ENCODE data around the gene EIPR1. TPM values are rescaled to one million over a fixed set of nuclear protein-coding genes. Genes with fewer than 3 reads are reported as not detected.

Gene EIPR1
- total and polyA plus RNA-seq, 2 of the 4 experiments (the other 2 are of a cell fraction), result 46.5 to 67.4 TPM

GRCh38 chr2:3365219-3365618, 12.4 kb downstream of the EIPR1 start:
- H3K14ac ChIP-seq (replicated peaks; ENCODE audit: low read depth, low read length), result no peak overlapping the region
- no peak overlapping the region for H2AK5ac ChIP-seq (ENCODE audit: low read depth, low read length)
- no peak for ATAC-seq (ENCODE audit: low read depth)
- no peak overlapping the region for H4K8ac ChIP-seq (ENCODE audit: low read depth in 2 of 2, low read length in 2 of 2)
- no peak overlapping the region for H3K56ac ChIP-seq (ENCODE audit: extremely low read depth, insufficient read depth, low read length)
- no peak overlapping the region for H4K5ac ChIP-seq (ENCODE audit: low read depth, low read length)
- dilution Hi-C loops (cut with HindIII; ENCODE audit: low sequenced_read_pairs, unreplicated experiment) (no loop called here), intact Hi-C loops (cut with micrococcal nuclease) (no loop called here), in situ Hi-C loops (cut with MboI; ENCODE audit: low sequenced_read_pairs) (no loop called here)
- no peak overlapping the region for H3K27ac ChIP-seq (ENCODE audit: insufficient read depth, low read length)
- no peaks in the 10 kb centered on the region for H3K36me3 ChIP-seq (ENCODE audit: control insufficient read depth, insufficient read depth, low read length)
- no peak overlapping the region for H3K18ac ChIP-seq (ENCODE audit: low read depth, low read length)
- no peak overlapping the region for H2BK15ac ChIP-seq (ENCODE audit: low read depth, low read length)
- no peak overlapping the region for H2AFZ ChIP-seq (replicated peaks; ENCODE audit: low read length, poor library complexity)
- BruUV-seq (replicated peaks), result no TSS peak
- H3K4me2 ChIP-seq (ENCODE audit: low read depth, low read length), result no peak overlapping the region
- CTCF ChIA-PET, result interaction anchor here (0.6 to 1.0 kb wide), 2 partner anchors 12 to 48 kb away, joined by 5 read pairs; partner anchors contain the start of gene EIPR1
- no peak overlapping the region for H3K4me3 ChIP-seq (ENCODE audit: insufficient read depth, low read depth, low read length)
- H3K27me3 ChIP-seq (ENCODE audit: control insufficient read depth, insufficient read depth, low read length), result no peaks in the 10 kb centered on the region
- no CpG with 5 or more reads among the region's 5 CpGs for WGBS, 2 experiments (ENCODE audit: extremely low coverage in 2 of 2, insufficient read length in 1 of 2)
- H3K4ac ChIP-seq (ENCODE audit: low read depth, low read length), result no peak overlapping the region
- H3K23ac ChIP-seq (ENCODE audit: low read depth, low read length), result no peak overlapping the region
- POLR2A ChIA-PET (ENCODE audit: unreplicated experiment), result no interaction called here
- H3K9me3 ChIP-seq (ENCODE audit: control insufficient read depth, insufficient read depth, low read length), result no peaks in the 10 kb centered on the region
- no peaks in the 10 kb centered on the region for H3K9me1 ChIP-seq (ENCODE audit: insufficient read depth, low read length)
- TF ChIP-seq MAZ (IDR thresholded peaks at IDR 0.05; ENCODE audit: borderline replicate concordance, low read depth, low read length) (no peak), MAFK (IDR thresholded peaks at IDR 0.05; ENCODE audit: low read depth, low read length) (no peak), USF2 (IDR thresholded peaks at IDR 0.05; ENCODE audit: low read depth, low read length) (no peak), CTCF (conservative IDR thresholded peaks at IDR 0.05; ENCODE audit: low read depth, low read length) (no peak), RAD21 (IDR thresholded peaks at IDR 0.05; ENCODE audit: low read length) (no peak), BHLHE40 (IDR thresholded peaks at IDR 0.05; ENCODE audit: low read depth, low read length) (no peak), POLR2A (IDR thresholded peaks at IDR 0.05; ENCODE audit: low read depth, low read length) (no peak), ELK1 (IDR thresholded peaks at IDR 0.05; ENCODE audit: borderline replicate concordance, low read depth, low read length) (no peak), CEBPB (IDR thresholded peaks at IDR 0.05; ENCODE audit: low read depth, low read length) (no peak), SMC3 (IDR thresholded peaks at IDR 0.05; ENCODE audit: low read depth, low read length) (no peak), CHD1 (IDR thresholded peaks at IDR 0.05; ENCODE audit: low read depth, low read length) (no peak)
- H4K91ac ChIP-seq (ENCODE audit: insufficient read depth, low read depth, low read length), result no peak overlapping the region
- no peak overlapping the region for H2BK5ac ChIP-seq (ENCODE audit: low read depth, low read length, poor library complexity, severe bottlenecking)
- DNase-seq, result no peak
- H2BK20ac ChIP-seq (ENCODE audit: low read depth, low read length), result no peak overlapping the region
- H4K20me1 ChIP-seq (ENCODE audit: insufficient read depth, low read length), result no peaks in the 10 kb centered on the region
- H3K9ac ChIP-seq (ENCODE audit: low read depth, low read length), result no peak overlapping the region
- no peak overlapping the region for H2AK9ac ChIP-seq (replicated peaks; ENCODE audit: low read depth, low read length, poor library complexity)
- H3K79me1 ChIP-seq (ENCODE audit: low read depth in 1 of 2, low read length in 2 of 2), result peaks cover 15 to 44% of the 10 kb centered on the region in 2 experiments
- no peaks in the 10 kb centered on the region for H3K4me1 ChIP-seq (ENCODE audit: control insufficient read depth, insufficient read depth, low read length)
- no peak overlapping the region for H2BK120ac ChIP-seq (ENCODE audit: low read depth, low read length)

Measured in IMR-90 (cell line).